SK-N-SH treated with all-trans-retinoic acid at 6 μM for 48 hours (cell line): ENCODE results near the gene PET100.

Experiments used
- ATAC-seq: fragments of 200-7000 bp; cut with Tn5 transposase; 3 replicates; pipeline ENCODE4 v1.9.1; 2020; ENCODE audit warnings: mild to moderate bottlenecking, moderate library complexity
- ARNTL ChIP-seq: fragments of 450-650 bp; formaldehyde crosslinking; IDR thresholded peaks from 2 replicates; pipeline ENCODE4 v1.5.0; 2020; ENCODE audit warnings: low read depth, mild to moderate bottlenecking, moderate library complexity, borderline replicate concordance
- BACH2 ChIP-seq: fragments of 250-450 bp; sonication (Bioruptor Pico); IDR thresholded peaks from 2 replicates; pipeline ENCODE4 v1.9.0; 2021; ENCODE audit warnings: mild to moderate bottlenecking, borderline replicate concordance
- CSDC2 ChIP-seq: fragments of 250-450 bp; sonication (Bioruptor Pico); IDR thresholded peaks from 2 replicates; pipeline ENCODE4 v1.5.0; 2020; ENCODE audit warnings: mild to moderate bottlenecking, moderate library complexity
- CSRNP3 ChIP-seq: fragments of 250-450 bp; sonication (Bioruptor Pico); IDR thresholded peaks from 2 replicates; pipeline ENCODE4 v1.5.1; 2021; ENCODE audit warnings: mild to moderate bottlenecking, moderate library complexity
- ESRRG ChIP-seq: fragments of 250-450 bp; sonication (Bioruptor Pico); IDR thresholded peaks from 2 replicates; pipeline ENCODE4 v1.6.1; 2021; ENCODE audit warnings: mild to moderate bottlenecking
- GLIS3 ChIP-seq: fragments of 250-450 bp; sonication (Bioruptor Pico); IDR thresholded peaks from 2 replicates; pipeline ENCODE4 v1.5.0; 2020; ENCODE audit warnings: mild to moderate bottlenecking, moderate library complexity
- OSR1 ChIP-seq: fragments of 250-450 bp; sonication (Bioruptor Pico); IDR thresholded peaks from 2 replicates; pipeline ENCODE4 v1.8.0; 2022; ENCODE audit warnings: moderate library complexity, mild to moderate bottlenecking, inconsistent platforms
- POU6F1 ChIP-seq: fragments of 250-450 bp; sonication (Bioruptor Pico); IDR thresholded peaks from 2 replicates; pipeline ENCODE4 v1.8.0; 2021; ENCODE audit warnings: low read depth, mild to moderate bottlenecking, moderate library complexity, borderline replicate concordance
- PPARA ChIP-seq: fragments of 250-450 bp; sonication (Bioruptor Pico); IDR thresholded peaks from 2 replicates; pipeline ENCODE4 v1.5.0; 2020; ENCODE audit warnings: mild to moderate bottlenecking, borderline replicate concordance
- RARB ChIP-seq: fragments of 250-450 bp; sonication (Bioruptor Pico); IDR thresholded peaks from 2 replicates; pipeline ENCODE4 v1.8.0; 2021; ENCODE audit warnings: mild to moderate bottlenecking, moderate library complexity
- SNAI2 ChIP-seq: fragments of 250-450 bp; sonication (Bioruptor Pico); IDR thresholded peaks from 2 replicates; pipeline ENCODE4 v1.5.0; 2020; ENCODE audit warnings: mild to moderate bottlenecking, moderate library complexity
- TCF4 ChIP-seq: fragments of 250-450 bp; sonication (Bioruptor Pico); IDR thresholded peaks from 2 replicates; pipeline ENCODE4 v1.8.0; 2021; ENCODE audit warnings: mild to moderate bottlenecking, moderate library complexity, borderline replicate concordance
- TOX ChIP-seq: fragments of 250-450 bp; sonication (Bioruptor Pico); IDR thresholded peaks from 2 replicates; pipeline ENCODE4 v1.8.0; 2021; ENCODE audit warnings: mild to moderate bottlenecking, moderate library complexity, borderline replicate concordance
- ZC3H10 ChIP-seq: fragments of 250-450 bp; sonication (Bioruptor Pico); IDR thresholded peaks from 2 replicates; pipeline ENCODE4 v1.5.1; 2021; ENCODE audit warnings: mild to moderate bottlenecking, moderate library complexity
- ZFP3 ChIP-seq: fragments of 250-450 bp; sonication (Bioruptor Pico); IDR thresholded peaks from 2 replicates; pipeline ENCODE4 v1.5.0; 2020; ENCODE audit warnings: mild to moderate bottlenecking, moderate library complexity
- ZFP30 ChIP-seq: fragments of 450-650 bp; formaldehyde crosslinking; IDR thresholded peaks from 2 replicates; pipeline ENCODE4 v1.5.0; 2022; ENCODE audit warnings: mild to moderate bottlenecking, moderate library complexity
- ZNF565 ChIP-seq: fragments of 450-650 bp; formaldehyde crosslinking; conservative IDR thresholded peaks from 2 replicates; pipeline ENCODE4 v1.5.0; 2020; ENCODE audit warnings: low read depth, mild to moderate bottlenecking, moderate library complexity
- ZNF70 ChIP-seq: fragments of 450-650 bp; formaldehyde crosslinking; IDR thresholded peaks from 2 replicates; pipeline ENCODE4 v1.5.0; 2020; ENCODE audit warnings: mild to moderate bottlenecking, moderate library complexity
- TF ChIP-seq, protein P1 (sequence below): fragments of 250-450 bp; sonication (Bioruptor Pico); IDR thresholded peaks from 2 replicates; pipeline ENCODE4 v1.8.0; 2020; ENCODE audit warnings: mild to moderate bottlenecking, moderate library complexity, borderline replicate concordance
- TF ChIP-seq, protein P2 (sequence below): fragments of 250-450 bp; sonication (Bioruptor Pico); IDR thresholded peaks from 2 replicates; pipeline ENCODE4 v1.5.0; 2020; ENCODE audit warnings: mild to moderate bottlenecking, moderate library complexity
- TF ChIP-seq, protein P3 (sequence below): fragments of 250-450 bp; sonication (Bioruptor Pico); IDR thresholded peaks from 2 replicates; pipeline ENCODE4 v1.5.1; 2020; ENCODE audit warnings: low read depth, mild to moderate bottlenecking, moderate library complexity

PET100 gene

GRCh38 chr19:7676854-7677253, 47.3 kb downstream of the PET100 start, which contains the start of gene MCEMP1:
Gene MCEMP1, plus strand, starts transcription at chr19:7677090. Its CDS starts 31 bp downstream, at chr19:7677121.
- no peak for ATAC-seq
- TF ChIP-seq GLIS3 (CRISPR knock-in tag): no peak
- no peak for TF ChIP-seq CSRNP3 (CRISPR knock-in tag)
- no peak for TF ChIP-seq OSR1 (CRISPR knock-in tag)
- TF ChIP-seq BACH2 (CRISPR knock-in tag): no peak

- ATAC-seq: no peak
- TF ChIP-seq ZFP3 (no peak), TOX (CRISPR knock-in tag) (no peak), PPARA (CRISPR knock-in tag) (no peak), ARNTL (CRISPR knock-in tag) (no peak), ZC3H10 (CRISPR knock-in tag) (no peak), ZNF565 (CRISPR knock-in tag) (no peak), CSDC2 (no peak), RARB (CRISPR knock-in tag) (no peak), ESRRG (CRISPR knock-in tag) (no peak), CSRNP3 (CRISPR knock-in tag) (no peak), ZFP30 (CRISPR knock-in tag) (no peak)
- TF ChIP-seq, protein P1, sequence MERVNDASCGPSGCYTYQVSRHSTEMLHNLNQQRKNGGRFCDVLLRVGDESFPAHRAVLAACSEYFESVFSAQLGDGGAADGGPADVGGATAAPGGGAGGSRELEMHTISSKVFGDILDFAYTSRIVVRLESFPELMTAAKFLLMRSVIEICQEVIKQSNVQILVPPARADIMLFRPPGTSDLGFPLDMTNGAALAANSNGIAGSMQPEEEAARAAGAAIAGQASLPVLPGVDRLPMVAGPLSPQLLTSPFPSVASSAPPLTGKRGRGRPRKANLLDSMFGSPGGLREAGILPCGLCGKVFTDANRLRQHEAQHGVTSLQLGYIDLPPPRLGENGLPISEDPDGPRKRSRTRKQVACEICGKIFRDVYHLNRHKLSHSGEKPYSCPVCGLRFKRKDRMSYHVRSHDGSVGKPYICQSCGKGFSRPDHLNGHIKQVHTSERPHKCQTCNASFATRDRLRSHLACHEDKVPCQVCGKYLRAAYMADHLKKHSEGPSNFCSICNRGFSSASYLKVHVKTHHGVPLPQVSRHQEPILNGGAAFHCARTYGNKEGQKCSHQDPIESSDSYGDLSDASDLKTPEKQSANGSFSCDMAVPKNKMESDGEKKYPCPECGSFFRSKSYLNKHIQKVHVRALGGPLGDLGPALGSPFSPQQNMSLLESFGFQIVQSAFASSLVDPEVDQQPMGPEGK (CRISPR knock-in tag): no peak
- TF ChIP-seq, protein P2, sequence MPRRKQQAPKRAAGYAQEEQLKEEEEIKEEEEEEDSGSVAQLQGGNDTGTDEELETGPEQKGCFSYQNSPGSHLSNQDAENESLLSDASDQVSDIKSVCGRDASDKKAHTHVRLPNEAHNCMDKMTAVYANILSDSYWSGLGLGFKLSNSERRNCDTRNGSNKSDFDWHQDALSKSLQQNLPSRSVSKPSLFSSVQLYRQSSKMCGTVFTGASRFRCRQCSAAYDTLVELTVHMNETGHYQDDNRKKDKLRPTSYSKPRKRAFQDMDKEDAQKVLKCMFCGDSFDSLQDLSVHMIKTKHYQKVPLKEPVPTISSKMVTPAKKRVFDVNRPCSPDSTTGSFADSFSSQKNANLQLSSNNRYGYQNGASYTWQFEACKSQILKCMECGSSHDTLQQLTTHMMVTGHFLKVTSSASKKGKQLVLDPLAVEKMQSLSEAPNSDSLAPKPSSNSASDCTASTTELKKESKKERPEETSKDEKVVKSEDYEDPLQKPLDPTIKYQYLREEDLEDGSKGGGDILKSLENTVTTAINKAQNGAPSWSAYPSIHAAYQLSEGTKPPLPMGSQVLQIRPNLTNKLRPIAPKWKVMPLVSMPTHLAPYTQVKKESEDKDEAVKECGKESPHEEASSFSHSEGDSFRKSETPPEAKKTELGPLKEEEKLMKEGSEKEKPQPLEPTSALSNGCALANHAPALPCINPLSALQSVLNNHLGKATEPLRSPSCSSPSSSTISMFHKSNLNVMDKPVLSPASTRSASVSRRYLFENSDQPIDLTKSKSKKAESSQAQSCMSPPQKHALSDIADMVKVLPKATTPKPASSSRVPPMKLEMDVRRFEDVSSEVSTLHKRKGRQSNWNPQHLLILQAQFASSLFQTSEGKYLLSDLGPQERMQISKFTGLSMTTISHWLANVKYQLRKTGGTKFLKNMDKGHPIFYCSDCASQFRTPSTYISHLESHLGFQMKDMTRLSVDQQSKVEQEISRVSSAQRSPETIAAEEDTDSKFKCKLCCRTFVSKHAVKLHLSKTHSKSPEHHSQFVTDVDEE (CRISPR knock-in tag): no peak
- TF ChIP-seq, protein P3, sequence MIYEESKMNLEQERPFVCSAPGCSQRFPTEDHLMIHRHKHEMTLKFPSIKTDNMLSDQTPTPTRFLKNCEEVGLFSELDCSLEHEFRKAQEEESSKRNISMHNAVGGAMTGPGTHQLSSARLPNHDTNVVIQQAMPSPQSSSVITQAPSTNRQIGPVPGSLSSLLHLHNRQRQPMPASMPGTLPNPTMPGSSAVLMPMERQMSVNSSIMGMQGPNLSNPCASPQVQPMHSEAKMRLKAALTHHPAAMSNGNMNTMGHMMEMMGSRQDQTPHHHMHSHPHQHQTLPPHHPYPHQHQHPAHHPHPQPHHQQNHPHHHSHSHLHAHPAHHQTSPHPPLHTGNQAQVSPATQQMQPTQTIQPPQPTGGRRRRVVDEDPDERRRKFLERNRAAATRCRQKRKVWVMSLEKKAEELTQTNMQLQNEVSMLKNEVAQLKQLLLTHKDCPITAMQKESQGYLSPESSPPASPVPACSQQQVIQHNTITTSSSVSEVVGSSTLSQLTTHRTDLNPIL: no peak
Measured at GRCh38 chr19:7677669-7678311, 48.2 kb downstream of the PET100 start.

- TF ChIP-seq GLIS3 (CRISPR knock-in tag) (no peak), TCF4 (CRISPR knock-in tag) (no peak), POU6F1 (no peak), ZNF70 (no peak), TOX (CRISPR knock-in tag) (no peak), ZNF565 (CRISPR knock-in tag) (no peak), SNAI2 (no peak), PPARA (CRISPR knock-in tag) (no peak)
- TF ChIP-seq, protein P2 (CRISPR knock-in tag): no peak
- ATAC-seq: no peak
Measured at GRCh38 chr19:7678971-7679751, 49.6 kb downstream of the PET100 start.
